Measurements from ENCODE around the gene MMP23B.

The MMP23B gene

DNA sequence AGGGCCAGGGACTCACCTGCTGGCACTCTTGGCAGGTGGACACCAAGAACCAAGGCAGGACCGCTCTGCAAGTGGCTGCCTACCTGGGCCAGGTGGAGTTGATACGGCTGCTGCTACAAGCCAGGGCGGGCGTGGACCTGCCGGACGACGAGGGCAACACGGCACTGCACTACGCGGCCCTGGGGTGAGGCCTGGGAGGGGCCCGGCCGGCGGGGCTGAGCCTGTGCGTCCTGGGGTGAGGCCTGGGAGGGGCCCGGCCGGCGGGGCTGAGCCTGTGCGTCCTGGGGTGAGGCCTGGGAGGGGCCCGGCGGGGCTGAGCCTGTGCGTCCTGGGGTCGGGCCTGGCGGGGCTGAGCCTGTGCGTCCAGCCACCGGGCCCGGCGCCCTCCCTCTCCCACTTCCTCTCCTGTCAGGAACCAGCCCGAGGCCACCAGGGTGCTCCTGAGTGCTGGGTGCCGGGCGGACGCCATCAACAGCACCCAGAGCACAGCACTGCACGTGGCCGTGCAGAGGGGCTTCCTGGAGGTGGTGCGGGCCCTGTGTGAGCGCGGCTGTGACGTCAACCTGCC lies 4.6 kb upstream of the MMP23B start:
- CTCF ChIA-PET, result interaction anchor here (1.6 kb wide), 1 partner anchor 24 kb away, joined by 3 read pairs; no protein-coding TSS in a partner anchor
- POLR2A ChIA-PET, result no interaction called here
- no peak for DNase-seq (ENCODE audit: extremely low spot score)
- TF ChIP-seq, protein P1, sequence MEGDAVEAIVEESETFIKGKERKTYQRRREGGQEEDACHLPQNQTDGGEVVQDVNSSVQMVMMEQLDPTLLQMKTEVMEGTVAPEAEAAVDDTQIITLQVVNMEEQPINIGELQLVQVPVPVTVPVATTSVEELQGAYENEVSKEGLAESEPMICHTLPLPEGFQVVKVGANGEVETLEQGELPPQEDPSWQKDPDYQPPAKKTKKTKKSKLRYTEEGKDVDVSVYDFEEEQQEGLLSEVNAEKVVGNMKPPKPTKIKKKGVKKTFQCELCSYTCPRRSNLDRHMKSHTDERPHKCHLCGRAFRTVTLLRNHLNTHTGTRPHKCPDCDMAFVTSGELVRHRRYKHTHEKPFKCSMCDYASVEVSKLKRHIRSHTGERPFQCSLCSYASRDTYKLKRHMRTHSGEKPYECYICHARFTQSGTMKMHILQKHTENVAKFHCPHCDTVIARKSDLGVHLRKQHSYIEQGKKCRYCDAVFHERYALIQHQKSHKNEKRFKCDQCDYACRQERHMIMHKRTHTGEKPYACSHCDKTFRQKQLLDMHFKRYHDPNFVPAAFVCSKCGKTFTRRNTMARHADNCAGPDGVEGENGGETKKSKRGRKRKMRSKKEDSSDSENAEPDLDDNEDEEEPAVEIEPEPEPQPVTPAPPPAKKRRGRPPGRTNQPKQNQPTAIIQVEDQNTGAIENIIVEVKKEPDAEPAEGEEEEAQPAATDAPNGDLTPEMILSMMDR (IDR thresholded peaks at IDR 0.05; ENCODE audit: control extremely low read depth, extremely low read depth, low read depth, missing control alignments), result no peak

DNA sequence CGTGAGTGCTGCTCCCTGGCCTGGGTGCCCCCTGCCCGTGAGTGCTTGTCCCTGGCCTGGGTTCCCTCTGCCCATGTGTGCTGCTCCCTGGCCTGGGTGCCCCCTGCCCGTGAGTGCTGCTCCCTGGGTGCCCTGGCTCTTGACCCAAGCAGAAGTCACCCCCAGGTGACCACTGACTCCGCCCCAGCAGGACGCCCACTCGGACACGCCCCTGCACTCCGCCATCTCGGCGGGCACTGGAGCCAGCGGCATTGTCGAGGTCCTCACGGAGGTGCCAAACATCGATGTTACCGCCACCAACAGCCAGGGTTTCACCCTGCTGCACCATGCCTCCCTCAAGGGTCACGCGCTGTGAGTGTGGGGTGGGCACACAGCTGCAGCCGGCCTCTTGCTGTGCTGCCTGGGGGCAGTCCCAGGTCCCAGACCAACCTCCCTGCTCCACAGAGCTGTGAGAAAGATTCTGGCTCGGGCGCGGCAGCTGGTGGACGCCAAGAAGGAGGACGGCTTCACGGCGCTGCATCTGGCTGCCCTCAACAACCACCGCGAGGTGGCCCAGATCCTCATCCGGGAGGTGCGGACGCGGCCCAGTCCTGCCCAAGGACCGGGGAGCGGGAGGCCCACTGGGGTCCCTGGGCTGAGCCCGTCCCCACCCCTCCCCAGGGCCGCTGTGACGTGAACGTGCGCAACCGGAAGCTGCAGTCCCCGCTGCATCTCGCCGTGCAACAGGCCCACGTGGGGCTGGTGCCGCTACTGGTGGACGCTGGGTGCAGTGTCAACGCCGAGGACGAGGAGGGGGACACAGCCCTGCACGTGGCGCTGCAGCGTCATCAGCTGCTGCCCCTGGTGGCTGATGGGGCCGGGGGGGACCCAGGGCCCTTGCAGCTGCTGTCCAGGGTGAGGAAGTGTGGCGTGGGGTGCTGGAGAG lies 3.9 kb upstream of the MMP23B start:
- ChIA-PET CTCF (interaction anchor here (1.1 to 1.3 kb wide), 2 partner anchors 51 to 273 kb away, joined by 3 to 4 read pairs; no protein-coding TSS in a partner anchor), POLR2A (no interaction called here)
- TF ChIP-seq, protein P1 (IDR thresholded peaks at IDR 0.05; ENCODE audit: control extremely low read depth, extremely low read depth, low read depth, missing control alignments), result no peak
- no peak for DNase-seq (ENCODE audit: extremely low spot score)

DNA sequence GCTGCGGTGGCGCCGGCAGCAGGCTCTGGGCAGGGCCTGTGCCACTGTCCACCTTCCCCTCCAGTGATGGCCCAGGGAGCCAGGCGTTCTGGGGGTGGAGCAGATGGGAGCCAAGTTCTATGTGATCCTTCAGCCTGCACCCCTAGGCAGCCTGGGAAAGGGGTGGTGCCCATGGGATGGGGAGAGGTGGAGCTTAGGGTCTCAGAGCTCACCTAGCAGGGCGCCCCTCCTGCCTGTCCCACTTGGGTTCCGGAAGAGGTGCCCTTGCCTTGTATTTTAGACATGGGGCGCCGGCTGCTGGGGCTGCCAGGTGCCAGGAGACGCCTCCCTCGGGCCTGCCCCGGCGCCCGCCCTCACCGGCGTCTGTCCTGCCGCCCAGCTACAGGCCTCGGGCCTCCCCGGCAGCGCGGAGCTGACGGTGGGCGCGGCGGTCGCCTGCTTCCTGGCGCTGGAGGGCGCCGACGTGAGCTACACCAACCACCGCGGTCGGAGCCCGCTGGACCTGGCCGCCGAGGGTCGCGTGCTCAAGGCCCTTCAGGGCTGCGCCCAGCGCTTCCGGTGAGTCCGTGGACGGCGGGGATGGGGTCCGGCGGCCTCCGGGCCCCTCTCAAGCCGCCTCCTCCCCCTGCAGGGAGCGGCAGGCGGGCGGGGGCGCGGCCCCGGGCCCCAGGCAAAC lies 3.1 kb upstream of the MMP23B start:
- ChIA-PET CTCF (interaction anchor here (0.9 to 1.4 kb wide), 5 partner anchors 8 to 280 kb away, joined by 3 to 4 read pairs (median 4); no protein-coding TSS in a partner anchor), POLR2A (no interaction called here)
- no peak for DNase-seq (ENCODE audit: extremely low spot score)
- TF ChIP-seq, protein P1 (IDR thresholded peaks at IDR 0.05; ENCODE audit: control extremely low read depth, extremely low read depth, low read depth, missing control alignments), result no peak

DNA sequence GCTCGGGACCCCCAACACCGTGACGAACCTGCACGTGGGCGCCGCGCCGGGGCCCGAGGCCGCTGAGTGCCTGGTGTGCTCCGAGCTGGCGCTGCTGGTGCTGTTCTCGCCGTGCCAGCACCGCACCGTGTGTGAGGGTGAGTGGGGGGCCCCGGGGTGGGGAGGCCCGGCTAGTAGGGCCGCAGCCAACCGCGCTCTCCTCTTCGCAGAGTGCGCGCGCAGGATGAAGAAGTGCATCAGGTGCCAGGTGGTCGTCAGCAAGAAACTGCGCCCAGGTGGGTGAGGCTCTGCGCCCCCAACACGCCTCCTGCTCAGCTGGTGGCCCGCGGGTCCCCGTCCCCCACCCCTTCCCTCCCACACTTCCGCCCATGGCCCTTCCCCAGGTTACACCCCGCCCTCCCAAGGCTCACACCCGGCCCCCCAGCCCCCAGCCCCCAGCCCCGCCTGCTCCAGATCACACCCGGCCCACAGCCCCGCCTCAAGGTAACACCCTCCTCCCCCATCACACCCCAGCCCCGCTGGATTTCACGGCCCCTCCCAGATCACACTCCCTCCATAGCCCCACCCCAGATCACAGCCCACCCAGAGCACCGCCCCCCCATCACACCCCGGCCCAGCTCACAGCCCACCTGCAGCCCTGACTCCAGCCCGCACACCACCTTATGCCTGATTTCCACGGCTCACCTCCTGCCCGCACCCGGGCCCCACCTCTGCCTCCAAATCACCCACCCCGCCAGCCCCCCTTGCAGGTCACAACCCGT lies 2.4 kb upstream of the MMP23B start:
- TF ChIP-seq, protein P1 (IDR thresholded peaks at IDR 0.05; ENCODE audit: control extremely low read depth, extremely low read depth, low read depth, missing control alignments), result no peak
- POLR2A ChIA-PET, result interaction anchor here (0.9 kb wide), 1 partner anchor 151 kb away, joined by 3 read pairs; no protein-coding TSS in a partner anchor
- peak; percentile 78 for DNase-seq (ENCODE audit: extremely low spot score)
- CTCF ChIA-PET, result interaction anchor here (0.9 to 1.4 kb wide), 4 partner anchors 9 to 279 kb away, joined by 3 to 4 read pairs (median 4); no protein-coding TSS in a partner anchor

DNA sequence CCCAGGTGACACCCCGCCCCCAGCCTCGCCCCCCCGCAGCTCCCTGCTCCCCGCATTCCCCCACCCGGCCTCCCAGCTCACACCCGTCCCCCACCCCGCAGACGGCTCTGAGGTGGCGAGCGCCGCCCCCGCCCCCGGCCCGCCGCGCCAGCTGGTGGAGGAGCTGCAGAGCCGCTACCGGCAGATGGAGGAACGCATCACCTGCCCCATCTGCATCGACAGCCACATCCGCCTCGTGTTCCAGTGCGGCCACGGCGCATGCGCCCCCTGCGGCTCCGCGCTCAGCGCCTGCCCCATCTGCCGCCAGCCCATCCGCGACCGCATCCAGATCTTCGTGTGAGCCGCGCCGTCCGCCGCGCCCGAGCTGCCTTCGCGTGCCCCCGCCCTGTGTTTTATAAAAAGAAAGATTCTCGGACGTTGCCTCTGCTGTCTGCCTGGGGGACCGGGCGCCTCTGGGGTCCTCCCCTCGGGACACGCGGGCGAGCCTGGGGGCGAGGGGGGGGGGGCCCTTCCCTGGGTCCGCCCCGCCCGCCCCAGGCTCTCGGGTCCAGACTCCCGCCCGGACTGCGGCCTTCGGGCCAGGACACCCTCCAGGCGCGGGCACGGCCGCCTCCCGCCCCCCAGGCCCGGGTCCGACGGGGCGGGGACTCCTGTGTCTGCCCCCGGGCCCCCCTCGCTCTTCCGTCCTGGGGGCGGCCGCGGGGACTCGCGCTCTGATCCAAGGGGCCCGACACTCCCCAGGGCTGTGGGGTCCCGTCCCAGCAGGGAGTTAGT lies 1.6 kb upstream of the MMP23B start:
- TF ChIP-seq, protein P1 (IDR thresholded peaks at IDR 0.05; ENCODE audit: control extremely low read depth, extremely low read depth, low read depth, missing control alignments), result no peak
- CTCF ChIA-PET, result interaction anchor here (1.4 kb wide), 1 partner anchor 276 kb away, joined by 4 read pairs; no protein-coding TSS in a partner anchor
- POLR2A ChIA-PET, result interaction anchor here (0.9 kb wide), 1 partner anchor 150 kb away, joined by 3 read pairs; no protein-coding TSS in a partner anchor

More for the DNA sequence above, 1.6 kb upstream of the MMP23B start:
- peak; percentile 100 for DNase-seq (ENCODE audit: extremely low spot score)

Data from GM10248 (cell line).